Cardiac fibroblast (primary cell): ENCODE measurements around the gene MMP17.

Experiments
- DNase-seq, 2 donors: peaks; one replicate each; pipeline versions ENCODE4 v3.0.0 to v3.0.0-alpha.2; 2010; ENCODE audit warnings: low read depth in 2 of 2
- H3K4me3 ChIP-seq, 2 donors: replicated peaks in 1 of 2; 1 replicate in 1 of 2; 2 replicates in 1 of 2; pipeline ENCODE4 v1.5.1; 2011; ENCODE audit warnings: low read depth in 2 of 2, low read length in 2 of 2, mild to moderate bottlenecking in 2 of 2, moderate library complexity in 1 of 2
- TF ChIP-seq, protein P1 (sequence below): IDR thresholded peaks from one replicate; pipeline ENCODE4 v1.5.1; 2011; ENCODE audit warnings: low read depth, mild to moderate bottlenecking, low read length, inconsistent platforms

Gene MMP17

DNA sequence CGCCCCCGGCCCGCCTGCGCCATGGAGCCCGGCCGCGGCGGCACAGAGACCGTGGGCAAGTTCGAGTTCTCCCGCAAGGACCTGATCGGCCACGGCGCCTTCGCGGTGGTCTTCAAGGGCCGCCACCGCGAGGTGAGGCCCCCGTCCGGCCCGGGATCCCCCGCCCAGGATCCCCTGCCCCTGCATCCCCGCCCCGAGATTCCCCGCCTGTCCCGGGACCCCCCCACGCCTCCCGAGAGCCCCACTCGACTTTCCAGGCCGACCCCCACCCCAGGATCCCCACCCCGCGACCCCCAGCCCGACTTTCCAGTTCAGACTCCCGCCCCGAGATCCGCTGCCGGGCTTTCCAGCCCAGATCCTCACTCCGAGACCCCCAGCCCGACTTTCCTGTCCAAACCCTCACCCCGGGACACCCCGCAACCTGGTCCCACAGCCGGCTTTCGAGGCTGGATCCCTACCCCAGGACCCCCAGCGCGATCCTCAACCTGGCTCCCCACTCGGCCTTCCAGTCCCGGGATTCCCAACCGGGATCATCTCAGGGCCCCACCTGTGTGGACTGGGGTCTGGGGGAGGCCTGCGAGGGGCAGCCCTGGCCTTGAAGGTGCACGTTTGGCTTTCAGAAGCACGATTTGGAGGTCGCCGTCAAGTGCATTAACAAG is 66.9 kb downstream of the MMP17 start:
- peak in 1 of 2 donors; percentile 12 for DNase-seq
- peak overlapping the region; percentile 66 for H3K4me3 ChIP-seq
- TF ChIP-seq, protein P1, sequence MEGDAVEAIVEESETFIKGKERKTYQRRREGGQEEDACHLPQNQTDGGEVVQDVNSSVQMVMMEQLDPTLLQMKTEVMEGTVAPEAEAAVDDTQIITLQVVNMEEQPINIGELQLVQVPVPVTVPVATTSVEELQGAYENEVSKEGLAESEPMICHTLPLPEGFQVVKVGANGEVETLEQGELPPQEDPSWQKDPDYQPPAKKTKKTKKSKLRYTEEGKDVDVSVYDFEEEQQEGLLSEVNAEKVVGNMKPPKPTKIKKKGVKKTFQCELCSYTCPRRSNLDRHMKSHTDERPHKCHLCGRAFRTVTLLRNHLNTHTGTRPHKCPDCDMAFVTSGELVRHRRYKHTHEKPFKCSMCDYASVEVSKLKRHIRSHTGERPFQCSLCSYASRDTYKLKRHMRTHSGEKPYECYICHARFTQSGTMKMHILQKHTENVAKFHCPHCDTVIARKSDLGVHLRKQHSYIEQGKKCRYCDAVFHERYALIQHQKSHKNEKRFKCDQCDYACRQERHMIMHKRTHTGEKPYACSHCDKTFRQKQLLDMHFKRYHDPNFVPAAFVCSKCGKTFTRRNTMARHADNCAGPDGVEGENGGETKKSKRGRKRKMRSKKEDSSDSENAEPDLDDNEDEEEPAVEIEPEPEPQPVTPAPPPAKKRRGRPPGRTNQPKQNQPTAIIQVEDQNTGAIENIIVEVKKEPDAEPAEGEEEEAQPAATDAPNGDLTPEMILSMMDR = no peak

DNA sequence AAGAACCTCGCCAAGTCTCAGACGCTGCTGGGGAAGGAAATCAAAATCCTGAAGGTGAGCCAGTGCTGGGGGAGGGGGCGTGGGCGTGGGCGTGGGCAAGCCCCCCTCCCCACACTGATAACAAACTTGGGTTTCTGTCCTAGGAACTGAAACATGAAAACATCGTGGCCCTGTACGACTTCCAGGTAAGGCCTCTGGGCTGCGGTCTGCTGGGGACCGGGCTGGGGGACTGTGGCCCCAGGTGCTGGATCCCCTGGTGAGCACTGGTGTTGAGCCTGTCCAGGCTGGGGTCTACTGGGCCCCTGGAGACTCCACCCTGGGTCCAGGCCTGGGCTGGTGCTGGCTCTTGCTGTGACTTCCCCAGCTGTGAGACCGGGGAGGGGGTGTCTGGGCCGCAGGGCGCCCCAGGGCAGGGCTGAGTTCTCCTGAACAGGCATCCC is 67.5 kb downstream of the MMP17 start:
- DNase-seq = no peak
- H3K4me3 ChIP-seq = peak overlapping the region; percentile 66
- TF ChIP-seq, protein P1 = no peak

DNA sequence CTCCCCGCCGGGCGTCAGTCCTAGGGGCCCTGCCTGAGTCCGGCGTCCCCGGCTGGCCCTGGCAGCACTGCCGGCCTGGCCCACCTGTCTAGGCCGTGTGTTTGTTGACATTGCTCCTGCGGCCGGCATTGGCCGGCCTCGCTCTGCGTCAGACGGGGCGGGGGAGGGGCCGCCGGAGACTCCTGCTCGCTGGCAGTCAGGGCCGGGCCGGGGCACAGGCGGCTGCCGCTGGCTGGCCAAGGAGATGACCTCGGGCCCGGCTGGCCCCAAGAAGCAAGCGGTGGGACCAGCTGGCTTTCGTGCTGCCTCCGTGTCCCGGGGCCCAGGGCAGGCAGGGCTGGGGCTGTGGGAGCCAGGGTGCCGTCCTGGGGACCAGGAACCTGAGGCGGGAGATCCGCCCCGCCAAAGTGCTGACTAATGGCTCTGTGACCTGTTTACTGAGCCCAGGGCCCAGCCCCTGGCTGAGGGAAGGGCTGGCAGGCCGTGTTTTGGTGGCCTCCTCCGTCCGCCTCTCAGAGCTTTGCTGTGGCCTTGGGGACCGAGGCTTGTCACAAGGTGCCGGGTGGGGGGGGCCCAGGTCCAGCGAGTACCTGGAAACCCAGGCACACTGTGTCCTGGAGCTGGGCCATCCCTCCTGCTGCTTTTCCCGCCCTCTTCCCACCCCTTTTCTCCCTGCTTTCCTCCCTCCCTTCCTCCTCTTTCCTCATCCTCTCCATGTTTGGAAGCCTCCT is 68.1 kb downstream of the MMP17 start:
- peak overlapping the region; percentile 66 for H3K4me3 ChIP-seq
- DNase-seq = peak; percentile 88 to 91
- TF ChIP-seq, protein P1 = no peak

DNA sequence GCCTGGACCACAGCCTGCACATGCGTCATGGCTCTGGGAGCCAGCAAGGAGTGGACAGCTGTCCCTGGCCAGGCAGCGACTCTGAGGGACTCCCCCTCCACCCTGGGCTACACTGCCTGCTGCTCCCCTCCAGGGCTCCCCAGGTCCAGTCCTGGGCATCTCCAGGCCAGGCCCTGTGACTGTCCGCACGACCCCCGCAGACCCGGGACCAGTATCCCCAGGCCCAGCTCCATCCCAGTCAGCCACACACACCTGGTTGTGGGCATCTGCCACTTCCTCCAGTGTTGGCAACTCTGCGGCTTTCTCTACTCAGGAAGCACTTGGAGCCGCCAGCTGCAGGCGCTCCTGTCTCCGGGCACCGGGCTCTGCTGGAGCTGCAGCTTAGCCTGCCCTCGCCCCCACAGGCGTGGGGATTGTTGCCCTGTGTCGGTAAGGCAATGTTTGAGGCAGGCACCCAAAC is 68.6 kb downstream of the MMP17 start:
- TF ChIP-seq, protein P1 = no peak
- H3K4me3 ChIP-seq = peak overlapping the region; percentile 66
- DNase-seq = no peak

DNA sequence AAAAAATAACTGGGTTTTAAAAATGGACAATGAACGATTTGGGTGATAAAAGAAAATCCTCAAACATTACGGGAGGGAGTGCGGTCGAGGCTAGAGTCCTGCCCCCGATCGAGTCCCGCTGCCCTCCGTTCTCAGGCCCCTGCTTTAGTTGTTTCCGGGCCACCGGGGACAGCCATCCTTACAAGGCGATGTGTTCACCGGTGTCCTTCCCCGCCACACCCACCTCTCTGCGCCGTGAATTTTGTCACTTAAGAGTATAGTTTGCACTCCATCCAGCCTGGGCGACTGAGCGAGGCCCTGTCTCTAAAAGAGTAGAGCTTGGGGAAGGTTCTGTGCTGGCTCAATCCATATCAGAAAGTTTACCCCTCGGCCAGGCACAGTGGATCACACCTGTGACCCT is 69.1 kb downstream of the MMP17 start:
- no peak for DNase-seq
- TF ChIP-seq, protein P1 = no peak
- no peak overlapping the region for H3K4me3 ChIP-seq

DNA sequence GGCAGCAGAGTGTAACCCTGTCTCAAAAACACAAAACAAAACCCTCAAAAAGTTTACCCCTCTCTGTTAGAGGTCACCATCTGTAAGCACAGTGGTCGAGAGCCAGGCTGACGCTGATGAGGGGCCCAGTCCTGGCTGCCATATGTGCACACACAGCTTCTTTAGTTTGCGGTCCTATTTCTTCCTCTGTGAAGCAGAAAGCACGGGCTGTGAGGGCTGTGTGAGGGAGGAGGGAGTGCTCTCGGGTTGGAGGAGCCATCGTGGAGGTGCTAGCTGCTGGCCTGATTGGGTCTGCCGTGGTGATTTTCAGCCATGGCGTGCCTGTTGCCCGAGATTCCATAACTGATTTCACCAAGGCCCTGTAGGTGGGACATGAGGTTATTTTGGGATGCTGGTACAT is 69.7 kb downstream of the MMP17 start:
- no peak overlapping the region for H3K4me3 ChIP-seq
- TF ChIP-seq, protein P1 = no peak
- no peak for DNase-seq
